VCaP (cell line): Measurements from ENCODE around the gene SLC24A3.
A peak's percentile ranks its signal among the peaks of the same experiment; 100 is the strongest.

Experiments
- H3K27ac ChIP-seq: fragments of 450-650 bp; 2 replicates; pipeline ENCODE4 v1.5.1; 2017
- CTCF ChIP-seq: fragments of 450-650 bp; conservative IDR thresholded peaks from 2 replicates; pipeline ENCODE4 v1.5.1; 2017; ENCODE audit warnings: mild to moderate bottlenecking, moderate library complexity

The SLC24A3 gene

GRCh38 chr20:19709635-19710335 lies 497.3 kb downstream of the SLC24A3 start:
- H3K27ac ChIP-seq = peak overlapping the region; percentile 35; the same call in 1 of the 2 replicates

GRCh38 chr20:19710336-19711120 lies 498.1 kb downstream of the SLC24A3 start:
- peak overlapping the region; percentile 35; the same call in 1 of the 2 replicates for H3K27ac ChIP-seq
- no peak for TF ChIP-seq CTCF

More at GRCh38 chr20:19709635-19710335, 497.3 kb downstream of the SLC24A3 start:
- TF ChIP-seq CTCF = no peak

GRCh38 chr20:19711126-19711525 lies 498.7 kb downstream of the SLC24A3 start:
- H3K27ac ChIP-seq = peak overlapping the region; percentile 35; the same call in 1 of the 2 replicates
- no peak for TF ChIP-seq CTCF

- no peak for TF ChIP-seq CTCF
- H3K27ac ChIP-seq = peak overlapping the region; percentile 57
These were observed 500.3 kb downstream of the SLC24A3 start for GRCh38 chr20:19712721-19713260.

GRCh38 chr20:19713822-19714578 lies 501.6 kb downstream of the SLC24A3 start:
- peak overlapping the region; percentile 57; the same call in 1 of the 2 replicates for H3K27ac ChIP-seq
- TF ChIP-seq CTCF = no peak

- TF ChIP-seq CTCF = no peak
- no peak overlapping the region for H3K27ac ChIP-seq
These were observed 502.1 kb downstream of the SLC24A3 start for GRCh38 chr20:19714579-19714840.

GRCh38 chr20:19715986-19716385 lies 503.5 kb downstream of the SLC24A3 start:
- H3K27ac ChIP-seq = no peak overlapping the region
- no peak for TF ChIP-seq CTCF
